Lower leg skin (tissue), 4 donors: ENCODE data around the gene DBNL. TPM values are rescaled to one million over a fixed set of nuclear protein-coding genes. Genes with fewer than 3 reads are reported as not detected.

ENCODE experiments used
- DNase-seq, 2 donors: peaks; one replicate each; pipeline ENCODE4 v3.0.0-alpha.2; 2019; ENCODE audit warnings: low spot score in 2 of 2
- H3K4me3 ChIP-seq: fragments of 200-600 bp; sonication (generic); 2 replicates; pipeline ENCODE4 v1.5.1; 2017; ENCODE audit warnings: mild to moderate bottlenecking, low read depth; ENCODE audit not compliant: poor library complexity, severe bottlenecking
- POLR2A ChIP-seq, 2 donors: fragments of 450-650 bp; IDR thresholded peaks; one replicate each; pipeline ENCODE4 v1.6.1; 2016 to 2017; ENCODE audit warnings: antibody characterized with exemption in 2 of 2, mild to moderate bottlenecking in 1 of 2, moderate library complexity in 1 of 2
- WGBS, 2 donors: methylation state at CpG; one replicate each; pipeline ENCODE4 v1.1.5; 2018; 5-methylcytosine and 5-hydroxymethylcytosine counted together
- intact Hi-C: fragments of 100-400 bp; cut with DNase I; formaldehyde crosslinking; loops from one replicate; pipeline ENCODE4 v1.15.0; 2023; ENCODE audit warnings: low total_unique reads
- total RNA-seq, 4 donors: library from RNA; depleted of rRNA; stranded (reverse); fragments of >200 nt; gene quantifications; one replicate each; pipeline ENCODE4 v1.1.0, GENCODE V29; 2016
- TF ChIP-seq, protein P1 (sequence below), 3 donors: fragments of 450-650 bp; IDR thresholded peaks; one replicate each; pipeline ENCODE4 v1.5.1; 2016; ENCODE audit warnings: antibody characterized with exemption in 3 of 3, mild to moderate bottlenecking in 3 of 3, moderate library complexity in 2 of 3

DBNL gene
- total RNA-seq, 4 donors from 2014 or later, result 81.3 to 122 (median 106) TPM

DNA sequence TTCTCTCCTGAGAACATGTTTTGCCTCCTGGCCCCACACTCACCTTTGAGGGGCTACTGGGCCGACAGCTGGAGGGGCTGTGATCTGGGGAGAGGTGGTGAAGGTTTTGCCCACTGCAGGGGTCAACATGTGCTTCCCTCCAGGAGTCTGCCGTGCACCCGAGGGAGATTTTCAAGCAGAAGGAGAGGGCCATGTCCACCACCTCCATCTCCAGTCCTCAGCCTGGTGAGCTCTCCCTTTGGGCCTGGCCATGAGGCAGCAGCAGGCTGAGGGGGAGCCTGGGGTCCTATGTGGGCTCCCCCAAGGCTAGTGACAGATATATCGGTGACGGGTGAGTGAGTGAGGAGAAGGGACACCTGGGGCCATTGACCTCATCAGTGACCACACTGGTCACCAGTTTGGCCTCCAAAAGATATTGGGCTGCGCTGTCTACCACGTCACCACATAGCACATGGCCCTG lies 14.3 kb downstream of the DBNL start:
- intact Hi-C loops, result no loop called here
- H3K4me3 ChIP-seq, result no peak overlapping the region
- DNase-seq, result peak in 1 of 2 donors; percentile 74
- 87 to 92% methylated on average over 7 of the region's 7 CpGs for WGBS, 2 donors
- no peak for TF ChIP-seq POLR2A (IDR thresholded peaks at IDR 0.05)
- TF ChIP-seq, protein P1, sequence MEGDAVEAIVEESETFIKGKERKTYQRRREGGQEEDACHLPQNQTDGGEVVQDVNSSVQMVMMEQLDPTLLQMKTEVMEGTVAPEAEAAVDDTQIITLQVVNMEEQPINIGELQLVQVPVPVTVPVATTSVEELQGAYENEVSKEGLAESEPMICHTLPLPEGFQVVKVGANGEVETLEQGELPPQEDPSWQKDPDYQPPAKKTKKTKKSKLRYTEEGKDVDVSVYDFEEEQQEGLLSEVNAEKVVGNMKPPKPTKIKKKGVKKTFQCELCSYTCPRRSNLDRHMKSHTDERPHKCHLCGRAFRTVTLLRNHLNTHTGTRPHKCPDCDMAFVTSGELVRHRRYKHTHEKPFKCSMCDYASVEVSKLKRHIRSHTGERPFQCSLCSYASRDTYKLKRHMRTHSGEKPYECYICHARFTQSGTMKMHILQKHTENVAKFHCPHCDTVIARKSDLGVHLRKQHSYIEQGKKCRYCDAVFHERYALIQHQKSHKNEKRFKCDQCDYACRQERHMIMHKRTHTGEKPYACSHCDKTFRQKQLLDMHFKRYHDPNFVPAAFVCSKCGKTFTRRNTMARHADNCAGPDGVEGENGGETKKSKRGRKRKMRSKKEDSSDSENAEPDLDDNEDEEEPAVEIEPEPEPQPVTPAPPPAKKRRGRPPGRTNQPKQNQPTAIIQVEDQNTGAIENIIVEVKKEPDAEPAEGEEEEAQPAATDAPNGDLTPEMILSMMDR (IDR thresholded peaks at IDR 0.05), result no peak

DNA sequence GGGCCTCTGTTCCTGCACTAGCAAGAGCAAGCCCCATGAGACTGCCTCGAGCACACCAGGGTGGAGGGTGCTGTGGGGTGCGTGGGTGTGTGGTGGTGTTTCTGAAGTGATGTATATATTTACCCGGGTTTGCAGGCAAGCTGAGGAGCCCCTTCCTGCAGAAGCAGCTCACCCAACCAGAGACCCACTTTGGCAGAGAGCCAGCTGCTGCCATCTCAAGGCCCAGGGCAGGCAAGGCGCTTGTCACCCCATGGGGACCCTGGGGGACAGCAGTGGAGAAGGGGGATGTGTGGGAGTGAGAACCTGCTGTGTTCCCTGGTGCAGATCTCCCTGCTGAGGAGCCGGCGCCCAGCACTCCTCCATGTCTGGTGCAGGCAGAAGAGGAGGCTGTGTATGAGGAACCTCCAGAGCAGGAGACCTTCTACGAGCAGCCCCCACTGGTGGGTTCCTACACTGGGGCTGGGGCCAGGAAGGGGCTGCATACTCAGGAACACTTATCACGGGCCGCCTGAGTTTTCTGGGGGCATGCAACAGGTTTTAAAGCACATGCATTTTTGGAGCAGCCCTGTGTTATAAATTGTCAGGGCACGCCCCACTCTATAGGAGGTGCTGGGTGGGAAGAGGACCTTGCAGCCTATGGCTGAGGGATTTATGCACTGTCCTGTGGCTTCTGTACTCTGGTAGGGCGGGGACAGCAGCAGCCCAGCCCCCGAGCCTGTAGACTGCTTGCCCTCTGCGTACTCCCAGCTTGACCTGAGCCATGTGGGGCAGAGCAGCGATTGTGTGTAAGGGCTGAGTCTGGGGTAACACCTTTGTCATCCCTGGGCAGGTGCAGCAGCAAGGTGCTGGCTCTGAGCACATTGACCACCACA lies 15.0 kb downstream of the DBNL start:
- WGBS, 2 donors, result 89 to 92% methylated on average over 10 to 12 of the region's 14 CpGs
- no peak overlapping the region for H3K4me3 ChIP-seq
- DNase-seq, result peak in 1 of 2 donors; percentile 80
- TF ChIP-seq POLR2A (IDR thresholded peaks at IDR 0.05), result no peak
- TF ChIP-seq, protein P1 (IDR thresholded peaks at IDR 0.05), result no peak
- intact Hi-C loops, result no loop called here

DNA sequence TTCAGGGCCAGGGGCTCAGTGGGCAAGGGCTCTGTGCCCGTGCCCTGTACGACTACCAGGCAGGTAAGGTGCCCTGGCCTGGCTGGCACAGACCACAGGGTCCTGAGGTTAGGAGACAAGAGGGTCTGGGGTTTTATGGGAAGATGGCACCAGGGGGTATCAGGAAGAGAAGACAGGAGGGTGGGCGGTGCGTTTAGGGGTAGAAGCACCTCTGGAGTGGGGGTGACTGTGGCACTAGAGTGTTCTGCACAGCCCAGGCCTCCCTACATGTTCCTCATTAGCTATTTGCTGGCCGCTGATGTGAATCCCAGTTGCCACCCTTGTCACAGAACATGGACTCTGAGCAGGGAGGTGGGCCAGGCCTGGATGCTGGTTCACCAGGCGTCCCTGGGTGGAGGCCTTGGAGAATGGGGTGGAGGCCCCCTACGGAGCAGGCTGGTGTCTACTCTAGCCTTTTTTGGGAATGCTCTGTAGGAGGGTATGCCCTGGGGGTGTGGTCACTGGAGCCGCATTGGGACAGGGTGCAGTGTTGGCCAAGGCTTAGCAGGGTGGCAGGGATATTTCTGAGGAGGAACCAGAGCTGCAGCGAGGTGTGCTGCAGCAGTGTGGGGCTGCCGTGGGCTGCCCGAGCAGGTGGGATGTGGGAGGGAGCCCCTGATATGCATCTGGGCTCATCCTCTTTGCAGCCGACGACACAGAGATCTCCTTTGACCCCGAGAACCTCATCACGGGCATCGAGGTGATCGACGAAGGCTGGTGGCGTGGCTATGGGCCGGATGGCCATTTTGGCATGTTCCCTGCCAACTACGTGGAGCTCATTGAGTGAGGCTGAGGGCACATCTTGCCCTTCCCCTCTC lies 15.8 kb downstream of the DBNL start:
- no peak overlapping the region for H3K4me3 ChIP-seq
- WGBS, 2 donors, result 91 to 92% methylated on average over 21 of the region's 21 CpGs
- TF ChIP-seq, protein P1 (IDR thresholded peaks at IDR 0.05), result no peak
- TF ChIP-seq POLR2A (IDR thresholded peaks at IDR 0.05), result no peak
- intact Hi-C loops, result no loop called here
- peak in 1 of 2 donors; percentile 78 for DNase-seq

DNA sequence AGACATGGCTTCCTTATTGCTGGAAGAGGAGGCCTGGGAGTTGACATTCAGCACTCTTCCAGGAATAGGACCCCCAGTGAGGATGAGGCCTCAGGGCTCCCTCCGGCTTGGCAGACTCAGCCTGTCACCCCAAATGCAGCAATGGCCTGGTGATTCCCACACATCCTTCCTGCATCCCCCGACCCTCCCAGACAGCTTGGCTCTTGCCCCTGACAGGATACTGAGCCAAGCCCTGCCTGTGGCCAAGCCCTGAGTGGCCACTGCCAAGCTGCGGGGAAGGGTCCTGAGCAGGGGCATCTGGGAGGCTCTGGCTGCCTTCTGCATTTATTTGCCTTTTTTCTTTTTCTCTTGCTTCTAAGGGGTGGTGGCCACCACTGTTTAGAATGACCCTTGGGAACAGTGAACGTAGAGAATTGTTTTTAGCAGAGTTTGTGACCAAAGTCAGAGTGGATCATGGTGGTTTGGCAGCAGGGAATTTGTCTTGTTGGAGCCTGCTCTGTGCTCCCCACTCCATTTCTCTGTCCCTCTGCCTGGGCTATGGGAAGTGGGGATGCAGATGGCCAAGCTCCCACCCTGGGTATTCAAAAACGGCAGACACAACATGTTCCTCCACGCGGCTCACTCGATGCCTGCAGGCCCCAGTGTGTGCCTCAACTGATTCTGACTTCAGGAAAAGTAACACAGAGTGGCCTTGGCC lies 16.6 kb downstream of the DBNL start:
- WGBS, 2 donors, result 74 to 79% methylated on average over 8 of the region's 8 CpGs
- DNase-seq, result peak in 1 of 2 donors; percentile 65
- no peak for TF ChIP-seq POLR2A (IDR thresholded peaks at IDR 0.05)
- TF ChIP-seq, protein P1 (IDR thresholded peaks at IDR 0.05), result no peak
- intact Hi-C loops, result no loop called here
- H3K4me3 ChIP-seq, result no peak overlapping the region

DNA sequence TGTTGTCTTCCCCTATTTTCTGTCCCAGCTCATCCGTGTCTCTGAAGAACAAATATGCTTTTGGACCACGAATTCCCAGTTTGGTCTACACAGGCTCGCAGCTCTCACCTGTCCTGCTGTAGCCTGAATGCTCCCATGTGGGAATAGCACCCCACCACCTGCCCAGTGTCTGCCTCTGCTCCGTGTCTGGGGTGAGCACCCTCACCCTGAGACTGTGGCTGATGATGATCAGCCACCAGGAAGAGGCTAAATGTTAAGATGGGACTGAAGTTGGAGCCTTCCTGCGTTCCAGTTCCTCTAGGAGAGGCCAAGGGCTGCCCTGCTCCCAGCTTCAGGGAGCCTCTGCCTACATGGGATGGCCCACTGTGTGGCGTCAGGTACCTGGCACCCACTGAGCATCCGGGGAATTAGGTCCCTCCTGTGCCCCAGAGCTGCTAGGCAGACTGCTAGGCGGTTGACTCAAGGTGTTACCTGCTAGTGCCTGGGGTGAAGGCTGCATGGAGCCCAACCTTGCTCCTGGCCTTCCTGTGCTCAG lies 17.2 kb downstream of the DBNL start:
- no peak overlapping the region for H3K4me3 ChIP-seq
- intact Hi-C loops, result no loop called here
- peak in 1 of 2 donors; percentile 68 for DNase-seq
- WGBS, 2 donors, result 82 to 93% methylated on average over 5 to 8 of the region's 8 CpGs
- TF ChIP-seq POLR2A (IDR thresholded peaks at IDR 0.05), result no peak
- TF ChIP-seq, protein P1 (IDR thresholded peaks at IDR 0.05), result no peak
